ENCODE measurements around the gene INPP5B.
"Not testable (repeated sequence)": the region's sequence is repeated elsewhere in the genome, so short reads cannot be mapped to it uniquely, and the experiment has no call there.

The INPP5B gene

GRCh38 chr1:37948166-37948565 is 1.3 kb upstream of the INPP5B start:
- DNase-seq (ENCODE audit: low spot score) = no peak

DNA sequence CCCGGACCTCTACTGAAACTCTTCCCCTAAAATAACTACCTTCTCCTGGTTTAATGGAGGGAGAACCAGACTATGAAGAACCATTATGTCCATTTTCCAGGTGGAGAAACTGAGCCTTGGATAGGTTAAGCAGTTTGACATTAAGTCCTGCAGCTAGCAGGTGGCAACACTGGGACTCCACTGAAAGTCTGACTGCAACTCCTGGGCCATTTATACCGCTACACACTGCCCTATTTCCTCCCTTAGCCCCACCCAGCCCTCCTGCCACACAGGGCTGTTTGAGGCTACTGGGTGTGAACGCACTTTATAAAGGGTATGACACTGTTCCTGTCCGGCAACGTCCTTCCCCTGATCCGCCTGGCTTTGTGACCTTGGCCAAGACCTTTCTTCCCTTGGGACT is 511 bp upstream of the INPP5B start:
- no peak for DNase-seq (ENCODE audit: low spot score)

- DNase-seq (ENCODE audit: low spot score) = no peak
These were observed 830 bp downstream of the INPP5B start for GRCh38 chr1:37945743-37946702.

DNA sequence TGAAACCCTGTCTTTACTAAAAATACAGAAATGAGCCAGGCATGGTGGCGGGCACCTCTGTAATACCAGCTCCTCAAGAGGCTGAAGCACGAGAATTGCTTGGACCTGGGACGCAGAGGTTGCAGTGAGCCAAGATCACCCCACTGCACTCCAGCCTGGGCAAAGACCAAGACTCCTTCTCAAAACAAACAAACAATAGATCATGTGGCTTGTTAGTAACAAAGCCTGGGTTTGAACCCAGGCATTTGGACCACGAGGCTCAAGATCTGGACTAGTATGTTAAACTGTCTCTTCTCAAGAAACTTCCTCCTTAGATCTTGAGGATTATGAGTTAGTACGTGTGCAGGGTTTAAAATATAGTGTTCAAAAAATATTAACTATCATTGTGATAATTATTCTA is 1.6 kb downstream of the INPP5B start:
- no peak for DNase-seq (ENCODE audit: low spot score)

GRCh38 chr1:37944816-37945215 is 2.0 kb downstream of the INPP5B start:
- no peak for DNase-seq (ENCODE audit: low spot score)

- no peak for DNase-seq (ENCODE audit: low spot score)
These were observed 2.6 kb downstream of the INPP5B start for GRCh38 chr1:37944086-37944763.

GRCh38 chr1:37940299-37940947 is 6.4 kb downstream of the INPP5B start:
- no peak for DNase-seq (ENCODE audit: low spot score)

- DNase-seq (ENCODE audit: low spot score) = not testable (repeated sequence)
These were observed 10.1 kb downstream of the INPP5B start for GRCh38 chr1:37936760-37937159.

- DNase-seq (ENCODE audit: low spot score) = no peak
These were observed 14.1 kb downstream of the INPP5B start for GRCh38 chr1:37932759-37933158.

GRCh38 chr1:37931361-37932158 is 15.3 kb downstream of the INPP5B start:
- DNase-seq (ENCODE audit: low spot score) = peak; percentile 98

DNA sequence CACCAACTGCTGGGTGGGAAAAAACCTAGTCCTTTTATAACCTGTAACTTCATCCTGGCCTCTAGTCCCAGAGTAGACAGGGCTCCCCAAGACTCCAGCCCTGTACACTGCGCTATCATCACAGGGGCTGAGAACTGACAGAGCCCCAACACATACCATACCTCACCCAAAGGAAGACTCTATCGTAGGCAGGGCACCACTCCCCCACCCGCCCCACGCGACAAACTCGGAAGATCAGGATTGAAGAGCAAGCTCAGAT is 15.8 kb downstream of the INPP5B start:
- no peak for DNase-seq (ENCODE audit: low spot score)

GRCh38 chr1:37930246-37931101 is 16.4 kb downstream of the INPP5B start:
- DNase-seq (ENCODE audit: low spot score) = peak; percentile 36

DNA sequence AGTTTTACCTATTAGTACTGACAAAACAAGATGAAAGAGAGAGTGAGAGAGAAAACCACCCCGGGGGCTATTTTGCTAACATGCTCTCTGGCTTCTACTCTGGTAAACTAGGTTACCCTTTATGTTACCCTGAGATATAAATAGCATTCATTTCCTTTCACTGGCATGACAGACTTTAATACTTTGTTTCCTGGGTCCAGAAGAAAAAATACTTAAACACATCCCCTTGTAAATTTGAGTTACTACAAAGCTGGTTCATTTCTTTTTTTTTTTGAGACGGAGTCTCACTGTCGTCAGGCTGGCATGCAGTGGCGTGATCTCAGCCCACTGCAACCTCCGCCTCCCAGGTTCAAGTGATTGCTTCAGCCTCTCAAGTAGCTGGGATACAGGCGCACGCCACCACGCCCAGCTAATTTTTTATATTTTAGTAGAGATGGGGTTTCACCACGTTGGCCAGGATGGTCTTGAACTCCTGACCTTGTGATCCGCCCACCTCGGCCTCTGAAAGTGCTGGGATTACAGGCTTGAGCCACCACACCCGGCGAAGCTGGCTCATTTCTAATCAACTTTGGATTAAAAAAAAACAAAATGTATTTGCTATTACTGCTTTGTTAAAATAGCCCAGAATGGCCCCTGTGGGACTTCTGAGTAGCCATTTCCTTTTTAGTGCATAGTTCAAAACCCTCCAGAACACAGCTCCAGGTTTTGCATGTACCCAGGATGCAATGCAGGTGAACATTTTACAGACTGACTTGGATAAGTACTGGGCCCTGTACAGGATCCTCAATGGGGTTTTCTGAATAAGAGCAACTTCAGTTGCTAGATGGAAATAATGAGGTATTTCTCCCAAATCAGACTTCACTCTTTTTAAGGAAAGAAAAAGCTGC is 20.6 kb downstream of the INPP5B start:
- no peak for DNase-seq (ENCODE audit: low spot score)

GRCh38 chr1:37925316-37925715 is 21.5 kb downstream of the INPP5B start:
- no peak for DNase-seq (ENCODE audit: low spot score)

DNA sequence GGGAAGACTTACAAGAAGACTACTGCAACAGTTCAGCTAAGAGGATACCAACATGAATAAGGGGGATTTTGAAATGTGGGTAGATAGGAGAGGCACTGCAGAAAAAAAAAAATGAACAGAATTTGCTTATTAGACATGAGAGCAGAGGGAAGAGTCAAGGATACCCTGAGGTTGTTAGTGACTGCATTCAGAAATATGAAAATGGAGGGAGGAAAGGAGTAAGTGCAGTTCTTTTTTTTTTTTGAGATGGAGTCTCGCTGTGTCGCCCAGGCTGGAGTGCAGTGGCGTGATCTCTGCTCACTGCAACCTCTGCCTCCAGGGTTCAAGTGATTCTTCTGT is 23.3 kb downstream of the INPP5B start:
- no peak for DNase-seq (ENCODE audit: low spot score)

DNA sequence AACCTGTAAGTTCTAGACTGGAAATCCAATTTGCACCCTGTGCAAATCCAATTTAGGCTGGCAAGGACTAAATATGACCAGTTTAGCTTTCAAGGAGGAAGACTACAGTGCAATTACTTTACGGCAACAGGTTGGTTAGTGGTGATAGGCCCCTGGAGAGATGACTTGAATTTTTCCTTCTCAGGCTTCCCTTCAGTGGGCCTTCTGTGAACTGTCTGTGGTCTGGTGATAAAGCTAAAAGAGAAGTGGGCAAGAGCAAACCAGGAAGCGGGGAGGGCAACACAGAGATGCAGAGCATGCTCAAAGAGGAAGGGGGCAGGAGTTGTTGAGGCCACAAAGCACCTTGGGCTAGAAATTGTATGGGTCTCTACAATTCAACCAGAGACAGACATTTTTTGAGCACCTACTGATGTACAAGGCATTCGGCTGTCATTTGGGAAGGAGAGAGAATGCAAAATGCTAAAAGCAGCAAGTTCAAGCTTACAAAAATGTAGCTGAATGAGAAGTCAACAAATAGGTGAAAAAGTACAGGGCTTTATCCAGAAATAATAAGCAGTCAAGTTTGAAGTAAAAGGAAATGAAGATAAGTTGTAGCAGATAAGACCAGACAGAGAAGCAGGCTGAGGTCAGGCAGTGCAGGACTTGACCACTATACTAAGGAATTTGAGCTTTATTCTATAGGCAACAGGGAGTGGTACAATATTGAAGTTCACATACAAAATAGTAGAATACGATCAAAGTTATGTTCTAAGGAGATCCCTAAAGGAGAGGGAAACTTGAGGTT is 23.9 kb downstream of the INPP5B start:
- DNase-seq (ENCODE audit: low spot score) = no peak

DNA sequence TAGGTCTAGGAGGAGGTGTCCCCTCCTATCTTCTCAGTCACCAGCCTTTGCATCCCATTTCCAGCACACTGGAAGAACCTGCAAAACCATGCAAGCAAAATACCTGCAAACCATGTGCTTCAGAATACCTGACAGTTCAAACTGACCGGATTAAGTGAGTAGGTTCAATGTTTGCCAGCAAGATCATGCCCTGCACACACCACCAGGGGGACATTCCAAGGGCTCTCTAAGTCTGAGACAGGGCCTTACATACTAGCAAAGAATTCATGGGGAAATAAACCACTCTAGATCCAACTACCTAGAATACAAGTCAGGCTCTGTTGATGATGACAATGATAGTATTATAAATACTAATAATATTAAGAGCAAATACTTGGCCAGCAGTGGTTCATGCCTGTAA is 27.6 kb downstream of the INPP5B start:
- no peak for DNase-seq (ENCODE audit: low spot score)

DNA sequence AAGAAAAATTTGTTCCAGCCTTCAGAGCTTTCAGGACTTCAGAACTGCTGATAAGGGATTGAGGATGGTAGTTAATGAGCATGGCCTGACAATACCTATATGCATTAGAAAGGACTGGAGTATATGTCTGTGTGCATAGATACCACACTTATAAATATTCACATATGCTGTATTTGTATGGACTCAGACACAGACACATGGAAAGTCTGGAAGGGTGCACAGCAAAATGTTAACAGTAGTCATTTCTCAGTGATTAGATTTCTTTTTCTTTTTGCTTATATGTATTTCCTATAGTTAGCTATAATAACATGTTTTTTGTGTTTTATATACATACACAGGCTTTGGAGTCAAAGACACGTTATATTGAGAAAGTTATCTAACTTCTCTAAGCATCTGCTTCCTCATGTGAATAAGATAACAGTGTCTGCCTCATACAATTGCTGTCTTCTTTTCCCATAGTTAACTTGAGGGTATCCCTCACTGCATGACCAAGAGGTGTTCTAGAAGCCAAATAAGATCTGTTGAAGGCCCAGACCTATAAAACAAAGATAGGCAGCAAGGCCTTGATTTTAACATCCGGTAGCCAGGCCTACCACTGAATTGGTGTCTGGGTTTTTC is 31.3 kb downstream of the INPP5B start:
- DNase-seq (ENCODE audit: low spot score) = no peak
